Type B pancreatic cell (in vitro differentiated cells): ENCODE data around the gene SDHAF4. TPM values are rescaled to one million over a fixed set of nuclear protein-coding genes. Genes with fewer than 3 reads are reported as not detected.

Source experiments
- DNase-seq: peaks from one replicate; pipeline ENCODE4 v3.0.0; 2021; ENCODE audit warnings: mixed read lengths; ENCODE audit not compliant: unreplicated experiment; ENCODE audit errors: extremely low spot score
- H3K27ac Mint-ChIP-seq: 2 replicates; pipeline ENCODE4 v1.8.0; 2021; ENCODE audit warnings: mild to moderate bottlenecking, mixed read lengths
- H3K27me3 Mint-ChIP-seq: 2 replicates; pipeline ENCODE4 v1.8.0; 2021; ENCODE audit warnings: mixed read lengths
- H3K36me3 Mint-ChIP-seq: 2 replicates; pipeline ENCODE4 v1.8.0; 2021; ENCODE audit warnings: mixed read lengths
- H3K4me1 Mint-ChIP-seq: one replicate; pipeline ENCODE4 v1.8.0; 2021; ENCODE audit warnings: mixed read lengths; ENCODE audit not compliant: unreplicated experiment
- H3K4me3 Mint-ChIP-seq: 2 replicates; pipeline ENCODE4 v1.8.0; 2021; ENCODE audit warnings: mild to moderate bottlenecking, mixed read lengths
- H3K9me3 Mint-ChIP-seq: 2 replicates; pipeline ENCODE4 v1.8.0; 2021; ENCODE audit warnings: mixed read lengths
- CTCF ChIP-seq: fragments of 200-600 bp; sonication (generic); conservative IDR thresholded peaks from 2 replicates; pipeline ENCODE4 v1.5.0; 2021; ENCODE audit warnings: antibody characterized with exemption, mild to moderate bottlenecking
- total RNA-seq: library from RNA; stranded (reverse); gene quantifications from 2 replicates; pipeline ENCODE4 v1.2.1, GENCODE V29; 2021; ENCODE audit warnings: low replicate concordance

SDHAF4 gene
- total RNA-seq, 1 donor from 2014 or later, result 17.6 TPM

- H3K27ac Mint-ChIP-seq, result no peak overlapping the region
- H3K4me1 Mint-ChIP-seq, result peaks cover 8% of the 10 kb centered on the region
- H3K36me3 Mint-ChIP-seq, result peaks cover 16% of the 10 kb centered on the region
- no peak for TF ChIP-seq CTCF
- H3K4me3 Mint-ChIP-seq, result no peak overlapping the region
- H3K9me3 Mint-ChIP-seq, result peaks cover 3% of the 10 kb centered on the region
- no peaks in the 10 kb centered on the region for H3K27me3 Mint-ChIP-seq
- DNase-seq, result no peak
Measured at GRCh38 chr6:70574643-70575042, 7.9 kb downstream of the SDHAF4 start.

GRCh38 chr6:70575899-70576495 is 9.3 kb downstream of the SDHAF4 start:
- TF ChIP-seq CTCF, result no peak
- Mint-ChIP-seq H3K4me3 (peak overlapping the region; percentile 23), H3K27ac (no peak overlapping the region), H3K9me3 (no peaks in the 10 kb centered on the region), H3K4me1 (peaks cover 8% of the 10 kb centered on the region), H3K36me3 (peaks cover 11% of the 10 kb centered on the region), H3K27me3 (no peaks in the 10 kb centered on the region)
- DNase-seq, result no peak

- no peak for TF ChIP-seq CTCF
- DNase-seq, result no peak
- Mint-ChIP-seq H3K27ac (no peak overlapping the region), H3K36me3 (peaks cover 17% of the 10 kb centered on the region), H3K27me3 (no peaks in the 10 kb centered on the region), H3K4me1 (no peaks in the 10 kb centered on the region), H3K9me3 (no peaks in the 10 kb centered on the region), H3K4me3 (no peak overlapping the region)
Measured at GRCh38 chr6:70586114-70586513, 19.4 kb downstream of the SDHAF4 start.

GRCh38 chr6:70590400-70590799 is 23.7 kb downstream of the SDHAF4 start:
- DNase-seq, result no peak
- Mint-ChIP-seq H3K4me3 (no peak overlapping the region), H3K4me1 (no peaks in the 10 kb centered on the region), H3K9me3 (no peaks in the 10 kb centered on the region), H3K27me3 (no peaks in the 10 kb centered on the region), H3K36me3 (peaks cover 9% of the 10 kb centered on the region), H3K27ac (no peak overlapping the region)
- no peak for TF ChIP-seq CTCF

GRCh38 chr6:70592391-70593117 is 25.8 kb downstream of the SDHAF4 start:
- TF ChIP-seq CTCF, result no peak
- Mint-ChIP-seq H3K4me1 (no peaks in the 10 kb centered on the region), H3K4me3 (no peak overlapping the region), H3K9me3 (no peaks in the 10 kb centered on the region), H3K27me3 (no peaks in the 10 kb centered on the region), H3K27ac (no peak overlapping the region), H3K36me3 (peaks cover 9% of the 10 kb centered on the region)
- DNase-seq, result no peak
